GM18502 (cell line): ENCODE data around the gene RAB6C.
"Not testable (repeated sequence)": the region's sequence is repeated elsewhere in the genome, so short reads cannot be mapped to it uniquely, and the experiment has no call there.

ENCODE experiments used
- ATAC-seq: cut with Tn5 transposase; IDR thresholded peaks from one replicate; pipeline ENCODE4 v1.9.1; 2021; ENCODE audit warnings: mild to moderate bottlenecking; ENCODE audit not compliant: unreplicated experiment, poor library complexity

RAB6C gene

DNA sequence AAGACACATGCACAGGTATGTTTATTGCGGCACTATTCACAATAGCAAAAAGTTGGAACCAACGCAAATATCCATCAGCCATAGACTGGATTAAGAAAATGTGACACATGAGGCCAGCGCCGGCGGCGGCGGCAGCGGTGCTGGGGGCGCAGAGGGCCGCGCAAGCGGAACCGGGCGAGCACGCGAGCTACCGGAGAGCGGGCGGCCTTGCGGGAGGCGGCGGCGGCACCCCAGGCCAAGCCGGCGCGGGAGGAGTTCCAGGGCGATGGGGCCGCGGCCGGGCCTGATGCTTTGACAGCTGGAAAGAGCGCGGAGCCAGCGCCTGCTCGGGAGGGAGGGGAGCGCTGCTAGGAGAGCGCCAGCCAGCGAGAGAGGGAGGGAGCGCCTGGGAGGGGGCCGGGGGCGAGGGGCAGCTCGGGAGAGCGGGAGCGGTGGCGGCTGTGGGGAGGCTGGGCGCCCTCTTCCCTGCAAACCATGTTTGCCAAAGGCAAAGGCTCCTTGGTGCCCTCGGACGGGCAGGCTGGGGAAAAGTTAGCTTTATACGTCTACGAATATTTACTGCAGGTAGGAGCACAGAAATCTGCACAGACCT, 13.0 kb downstream of the RAB6C start:
- ATAC-seq, result not testable (repeated sequence)

DNA sequence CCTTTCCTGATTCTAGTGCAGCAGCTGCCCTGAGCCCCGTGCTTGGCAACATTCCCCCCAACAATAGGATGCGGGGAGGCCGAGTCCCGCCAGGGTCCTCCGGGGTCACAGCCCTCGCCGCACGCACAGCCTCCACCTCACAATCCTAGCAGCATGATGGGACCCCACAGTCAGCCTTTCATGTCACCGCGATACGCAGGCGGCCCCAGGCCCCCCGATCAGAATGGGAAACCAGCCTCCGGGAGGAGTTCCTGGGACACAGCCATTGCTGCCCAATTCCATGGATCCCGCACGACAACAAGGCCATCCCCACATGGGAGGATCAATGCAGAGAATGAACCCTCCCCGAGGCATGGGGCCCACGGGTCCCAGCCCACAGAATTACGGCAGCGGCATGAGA, 13.7 kb downstream of the RAB6C start:
- ATAC-seq, result not testable (repeated sequence)

DNA sequence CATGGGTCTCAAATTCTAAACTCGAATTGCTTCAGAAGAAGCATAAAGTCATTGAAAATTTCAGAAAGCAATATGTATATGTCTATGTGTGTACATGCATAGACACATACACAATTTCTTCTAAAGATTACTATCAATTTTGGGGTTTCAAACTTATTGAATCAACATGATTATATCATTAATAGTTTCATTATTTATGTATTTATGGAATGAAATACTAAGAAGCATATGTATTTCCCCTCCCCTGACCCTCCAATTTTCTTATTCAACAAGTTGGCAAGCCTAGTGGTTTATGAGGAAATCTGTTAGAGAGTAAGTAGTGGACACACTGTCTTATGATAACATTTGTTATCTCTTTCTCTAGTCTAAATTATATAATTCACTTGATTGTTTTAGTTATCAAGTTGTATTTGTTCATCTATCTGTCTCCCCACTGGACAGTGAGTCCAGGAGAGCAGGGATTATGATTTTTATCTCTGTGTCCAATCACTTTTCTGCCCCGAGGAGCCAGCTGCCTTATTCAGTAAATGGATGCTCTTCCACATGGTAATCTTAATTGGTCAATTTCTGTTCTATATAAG, 17.3 kb downstream of the RAB6C start:
- not testable (repeated sequence) for ATAC-seq

DNA sequence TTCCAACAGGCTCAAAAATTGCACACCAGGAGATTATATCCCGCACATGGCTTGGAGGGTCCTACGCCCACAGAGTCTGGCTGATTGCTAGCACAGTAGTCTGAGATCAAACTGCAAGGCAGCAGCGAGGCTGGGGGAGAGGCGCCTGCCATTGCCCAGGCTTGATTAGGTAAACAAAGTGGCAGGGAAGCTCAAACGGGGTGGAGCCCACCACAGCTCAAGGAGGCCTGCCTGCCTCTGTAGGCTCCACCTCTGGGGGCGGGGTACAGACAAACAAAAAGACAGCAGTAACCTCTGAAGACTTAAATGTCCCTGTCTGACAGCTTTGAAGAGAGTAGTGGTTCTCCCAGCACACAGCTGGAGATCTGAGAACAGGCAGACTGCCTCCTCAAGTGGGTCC, 19.3 kb downstream of the RAB6C start:
- ATAC-seq, result not testable (repeated sequence)

DNA sequence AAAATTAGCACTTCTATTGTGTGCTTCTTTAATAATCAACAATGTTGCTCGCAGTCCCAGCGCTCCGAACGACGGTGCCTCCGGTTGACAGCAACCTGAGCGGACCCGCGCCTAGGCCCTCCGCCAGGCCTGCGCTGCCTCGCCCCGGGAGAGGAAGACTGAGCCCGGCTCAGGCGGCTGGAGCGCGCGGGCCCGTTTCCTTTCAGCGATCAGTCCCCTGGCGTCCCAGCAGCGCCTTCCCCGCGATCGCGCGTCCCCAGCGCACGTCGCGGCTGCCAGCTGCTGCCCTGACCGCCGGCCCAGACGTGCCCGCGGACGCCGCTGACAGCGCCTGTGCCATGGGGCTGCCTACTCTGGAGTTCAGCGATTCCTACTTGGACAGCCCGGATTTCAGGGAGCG, 26.4 kb downstream of the RAB6C start:
- ATAC-seq, result not testable (repeated sequence)

DNA sequence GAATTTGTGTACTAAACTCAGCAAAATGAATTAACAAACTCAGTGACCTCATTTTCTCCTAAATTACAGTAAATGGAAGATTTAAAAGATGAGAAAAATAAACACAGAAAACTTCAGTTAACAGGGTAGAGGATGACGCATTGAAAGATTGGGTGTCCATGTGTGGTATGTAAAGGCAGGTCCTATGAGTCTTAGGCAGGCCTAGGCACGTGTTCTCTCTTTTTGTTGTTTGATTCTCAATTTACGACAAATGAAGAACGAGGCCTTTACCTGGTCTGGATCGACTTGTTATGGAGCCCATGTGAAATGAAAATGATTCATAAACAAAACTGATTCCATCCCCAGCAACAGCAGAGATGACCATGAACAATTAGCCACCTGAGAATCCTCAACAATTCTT, 37.2 kb downstream of the RAB6C start:
- ATAC-seq, result not testable (repeated sequence)

DNA sequence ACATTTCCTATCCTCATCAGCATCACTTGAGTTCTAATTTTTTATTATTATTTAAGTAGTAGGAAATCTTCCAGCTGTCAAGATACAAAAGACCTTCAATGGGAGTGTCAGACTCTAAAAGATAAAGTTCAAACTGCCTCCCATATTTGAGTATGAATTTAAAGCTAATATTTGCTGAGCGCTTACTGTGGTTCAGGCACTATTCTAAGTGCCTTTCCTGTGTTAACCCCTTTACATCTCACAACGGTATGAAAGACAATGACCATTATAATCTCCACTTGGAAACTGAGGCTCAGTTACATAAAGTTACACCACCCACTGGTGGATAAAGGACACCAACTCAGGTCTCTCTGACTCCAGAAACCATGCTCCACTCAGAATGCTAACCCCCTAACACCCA, 39.9 kb downstream of the RAB6C start:
- ATAC-seq, result no peak

DNA sequence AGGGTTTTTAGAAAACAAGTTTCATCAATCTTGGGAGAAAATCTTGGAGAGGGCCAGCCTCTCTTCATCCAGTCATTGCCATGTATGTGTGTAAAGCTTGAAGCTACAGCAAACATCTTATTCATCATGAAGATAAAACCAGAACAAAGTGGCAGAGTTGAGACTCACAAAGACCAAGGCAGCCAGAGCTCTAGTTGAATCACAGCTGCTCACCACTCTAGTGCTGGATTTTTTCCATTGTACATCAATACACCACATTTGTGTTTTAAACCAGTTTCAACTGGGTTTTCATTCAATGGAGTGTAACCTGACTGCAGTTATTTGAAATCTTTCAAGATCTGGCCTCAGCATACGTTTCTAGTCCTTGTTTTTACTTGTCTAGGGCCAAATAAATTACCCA, 40.6 kb downstream of the RAB6C start:
- ATAC-seq, result not testable (repeated sequence)

DNA sequence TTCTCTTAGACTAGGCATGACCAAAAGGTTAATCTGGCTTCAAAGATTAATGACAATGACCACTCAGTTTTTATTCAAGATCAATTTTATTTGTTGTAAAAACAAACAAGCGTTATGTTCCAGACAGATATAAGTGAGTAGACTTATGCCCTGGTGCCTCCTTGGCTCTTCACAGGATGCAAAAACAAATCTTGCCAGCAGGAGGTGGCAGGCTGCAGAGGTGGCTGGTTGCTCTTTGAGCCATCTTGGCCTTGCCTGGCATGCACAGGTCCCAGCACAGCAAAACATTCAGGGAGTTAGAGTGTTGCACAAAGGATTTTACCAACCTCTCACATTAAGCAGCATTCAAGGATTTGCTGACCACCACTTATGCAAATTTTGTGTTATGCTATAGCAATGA, 46.5 kb downstream of the RAB6C start:
- ATAC-seq, result not testable (repeated sequence)
